ENCODE data around the gene RPS6KA2.

DNA sequence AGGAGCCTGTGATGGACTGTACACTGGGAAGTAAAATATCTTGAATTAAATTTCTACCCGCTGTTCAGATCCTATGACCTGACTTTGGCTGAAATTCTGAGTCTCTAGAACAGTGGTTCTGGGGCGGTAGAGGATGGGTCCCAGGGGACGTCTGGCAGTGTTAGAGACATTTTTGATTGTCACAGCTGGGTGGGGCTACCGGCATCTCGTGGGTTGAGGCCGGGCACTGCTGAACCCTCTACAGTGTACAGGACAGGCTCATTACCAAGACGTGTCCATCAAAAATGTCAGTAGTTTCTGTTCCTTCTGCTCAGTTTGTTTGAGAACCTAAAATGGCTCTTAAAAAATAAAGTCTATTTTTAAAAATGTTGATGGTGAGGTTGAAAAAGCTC, 11.5 kb upstream of the RPS6KA2 start:
- TF ChIP-seq EZH2 (IDR thresholded peaks at IDR 0.05), result no peak
- TF ChIP-seq POLR2AphosphoS5 (IDR thresholded peaks at IDR 0.05; ENCODE audit: borderline replicate concordance, low read depth, low read length), result no peak
- no peak for TF ChIP-seq FOXP2 (optimal IDR thresholded peaks at IDR 0.05; ENCODE audit: control extremely low read depth, extremely low read length, insufficient read depth)

Data from SK-N-MC (cell line).